Testis (tissue), 2 donors: Measurements from ENCODE around the gene GPR171.

ENCODE experiments used
- POLR2A ChIP-seq: fragments of 450-650 bp; IDR thresholded peaks from one replicate; pipeline ENCODE4 v1.6.1; 2017; ENCODE audit warnings: antibody characterized with exemption, mild to moderate bottlenecking, moderate library complexity
- TF ChIP-seq, protein P1 (sequence below), 3 experiments: fragments of 450-650 bp in 2 of 3; fragments of 200-600 bp in 1 of 3; sonication (generic) in 1 of 3; IDR thresholded peaks; one replicate each; pipeline ENCODE4 v1.5.1; 2016 to 2019; ENCODE audit warnings: antibody characterized with exemption in 3 of 3, mild to moderate bottlenecking in 2 of 3, moderate library complexity in 1 of 3

- TF ChIP-seq POLR2A = no peak
- TF ChIP-seq, protein P1, sequence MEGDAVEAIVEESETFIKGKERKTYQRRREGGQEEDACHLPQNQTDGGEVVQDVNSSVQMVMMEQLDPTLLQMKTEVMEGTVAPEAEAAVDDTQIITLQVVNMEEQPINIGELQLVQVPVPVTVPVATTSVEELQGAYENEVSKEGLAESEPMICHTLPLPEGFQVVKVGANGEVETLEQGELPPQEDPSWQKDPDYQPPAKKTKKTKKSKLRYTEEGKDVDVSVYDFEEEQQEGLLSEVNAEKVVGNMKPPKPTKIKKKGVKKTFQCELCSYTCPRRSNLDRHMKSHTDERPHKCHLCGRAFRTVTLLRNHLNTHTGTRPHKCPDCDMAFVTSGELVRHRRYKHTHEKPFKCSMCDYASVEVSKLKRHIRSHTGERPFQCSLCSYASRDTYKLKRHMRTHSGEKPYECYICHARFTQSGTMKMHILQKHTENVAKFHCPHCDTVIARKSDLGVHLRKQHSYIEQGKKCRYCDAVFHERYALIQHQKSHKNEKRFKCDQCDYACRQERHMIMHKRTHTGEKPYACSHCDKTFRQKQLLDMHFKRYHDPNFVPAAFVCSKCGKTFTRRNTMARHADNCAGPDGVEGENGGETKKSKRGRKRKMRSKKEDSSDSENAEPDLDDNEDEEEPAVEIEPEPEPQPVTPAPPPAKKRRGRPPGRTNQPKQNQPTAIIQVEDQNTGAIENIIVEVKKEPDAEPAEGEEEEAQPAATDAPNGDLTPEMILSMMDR (IDR thresholded peaks at IDR 0.05) = no peak
Measured at GRCh38 chr3:151198849-151199248, 4.2 kb downstream of the GPR171 start.
